ENCODE data around the gene SMIM11. TPM values are rescaled to one million over a fixed set of nuclear protein-coding genes. Genes with fewer than 3 reads are reported as not detected.

SMIM11 gene
- total RNA-seq, 1 donor from 2014 or later: 25.1 TPM

DNA sequence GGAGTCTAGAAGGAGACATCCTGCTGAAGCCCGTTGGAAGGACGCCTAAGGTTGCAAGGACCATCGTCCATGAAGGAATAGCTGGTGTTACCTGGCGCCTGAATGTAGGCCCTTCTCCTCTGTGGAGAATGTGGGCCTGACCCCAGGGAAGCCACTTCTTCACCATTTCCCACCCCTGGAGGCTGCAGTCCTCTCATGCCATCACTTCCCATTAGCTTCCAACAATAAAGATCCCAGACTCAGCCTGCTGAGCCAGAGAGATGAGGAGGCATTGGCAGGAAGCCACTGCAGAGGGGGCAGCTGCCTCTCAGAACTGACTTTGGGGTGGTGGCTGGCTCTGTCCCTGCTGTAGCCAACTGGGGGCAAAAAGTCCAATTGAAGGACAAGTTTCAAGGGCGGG is 32.8 kb upstream of the SMIM11 start:
- Histone ChIP-seq H3K4me1 (peaks cover 36% of the 10 kb centered on the region), H3K27me3 (ENCODE audit: low read depth) (no peaks in the 10 kb centered on the region), H3K9me3 (replicated peaks) (no peaks in the 10 kb centered on the region), H3K36me3 (no peaks in the 10 kb centered on the region), H3K4me3 (no peak overlapping the region), H3K27ac (replicated peaks) (no peak overlapping the region)
- intact Hi-C loops (cut with micrococcal nuclease): no loop called here
- DNase-seq: no peak
- TF ChIP-seq, protein P1, sequence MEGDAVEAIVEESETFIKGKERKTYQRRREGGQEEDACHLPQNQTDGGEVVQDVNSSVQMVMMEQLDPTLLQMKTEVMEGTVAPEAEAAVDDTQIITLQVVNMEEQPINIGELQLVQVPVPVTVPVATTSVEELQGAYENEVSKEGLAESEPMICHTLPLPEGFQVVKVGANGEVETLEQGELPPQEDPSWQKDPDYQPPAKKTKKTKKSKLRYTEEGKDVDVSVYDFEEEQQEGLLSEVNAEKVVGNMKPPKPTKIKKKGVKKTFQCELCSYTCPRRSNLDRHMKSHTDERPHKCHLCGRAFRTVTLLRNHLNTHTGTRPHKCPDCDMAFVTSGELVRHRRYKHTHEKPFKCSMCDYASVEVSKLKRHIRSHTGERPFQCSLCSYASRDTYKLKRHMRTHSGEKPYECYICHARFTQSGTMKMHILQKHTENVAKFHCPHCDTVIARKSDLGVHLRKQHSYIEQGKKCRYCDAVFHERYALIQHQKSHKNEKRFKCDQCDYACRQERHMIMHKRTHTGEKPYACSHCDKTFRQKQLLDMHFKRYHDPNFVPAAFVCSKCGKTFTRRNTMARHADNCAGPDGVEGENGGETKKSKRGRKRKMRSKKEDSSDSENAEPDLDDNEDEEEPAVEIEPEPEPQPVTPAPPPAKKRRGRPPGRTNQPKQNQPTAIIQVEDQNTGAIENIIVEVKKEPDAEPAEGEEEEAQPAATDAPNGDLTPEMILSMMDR (IDR thresholded peaks at IDR 0.05; ENCODE audit: borderline replicate concordance): no peak

DNA sequence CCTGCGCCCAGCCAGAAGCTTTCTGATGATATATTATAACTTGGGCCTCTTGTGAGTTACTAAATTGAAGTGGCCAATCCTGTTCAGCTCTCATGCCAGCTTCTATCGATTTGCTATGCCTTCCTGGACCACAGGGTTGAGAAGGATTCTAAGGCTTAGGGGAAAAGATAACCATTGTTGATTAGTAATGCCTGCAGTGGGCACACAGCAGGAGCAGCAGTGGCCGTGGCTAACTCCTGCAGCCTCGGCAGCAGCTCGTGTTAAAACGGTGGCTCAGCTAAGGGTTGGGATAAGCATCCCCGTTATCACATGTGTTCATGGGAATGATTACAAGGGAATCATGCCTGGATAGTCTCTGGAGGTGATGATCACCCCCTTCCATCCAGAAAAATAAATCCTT is 32.0 kb upstream of the SMIM11 start:
- no peak for DNase-seq
- intact Hi-C loops (cut with micrococcal nuclease): no loop called here
- H3K27ac ChIP-seq (replicated peaks): peak overlapping the region; percentile 62

DNA sequence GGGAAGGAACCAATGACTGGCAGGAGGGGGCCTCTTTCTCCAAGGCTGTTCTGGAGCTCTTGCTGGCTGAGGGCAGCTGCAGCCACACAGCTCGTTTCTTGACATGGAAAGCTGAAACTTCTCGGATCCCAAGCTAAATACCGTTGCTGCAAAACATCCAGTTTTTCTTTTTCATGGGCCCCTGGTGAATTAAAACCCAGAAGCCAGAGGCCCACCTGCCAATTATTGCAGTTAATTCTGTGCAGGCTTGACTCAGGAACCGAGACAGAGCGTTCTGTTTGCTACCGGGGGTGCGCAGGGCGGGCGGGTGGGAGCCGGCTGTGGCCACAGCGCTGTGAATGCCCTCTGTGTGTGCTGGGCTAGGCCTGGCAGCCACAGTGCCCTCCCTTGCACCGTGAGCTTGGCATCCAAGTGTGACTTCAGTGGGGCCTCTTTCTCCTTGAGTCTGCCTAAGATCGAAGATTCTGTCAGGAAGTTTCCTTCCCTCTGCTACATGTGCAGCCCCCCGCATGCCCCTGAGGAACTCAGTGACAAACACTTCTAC is 31.4 kb upstream of the SMIM11 start:
- peak overlapping the region; percentile 62 for H3K27ac ChIP-seq (replicated peaks)
- H3K36me3 ChIP-seq: no peaks in the 10 kb centered on the region
- no peak for DNase-seq
- no peaks in the 10 kb centered on the region for H3K9me3 ChIP-seq (replicated peaks)
- intact Hi-C loops (cut with micrococcal nuclease): no loop called here
- TF ChIP-seq, protein P1 (IDR thresholded peaks at IDR 0.05; ENCODE audit: borderline replicate concordance): no peak
- no peak overlapping the region for H3K4me3 ChIP-seq
- no peaks in the 10 kb centered on the region for H3K27me3 ChIP-seq (ENCODE audit: low read depth)
- H3K4me1 ChIP-seq: peaks cover 33% of the 10 kb centered on the region

More for the DNA sequence above, 32.0 kb upstream of the SMIM11 start:
- TF ChIP-seq, protein P1 (IDR thresholded peaks at IDR 0.05; ENCODE audit: borderline replicate concordance): no peak
- Histone ChIP-seq H3K9me3 (replicated peaks) (no peaks in the 10 kb centered on the region), H3K36me3 (no peaks in the 10 kb centered on the region), H3K4me1 (peaks cover 33% of the 10 kb centered on the region), H3K27me3 (ENCODE audit: low read depth) (no peaks in the 10 kb centered on the region), H3K4me3 (no peak overlapping the region)

DNA sequence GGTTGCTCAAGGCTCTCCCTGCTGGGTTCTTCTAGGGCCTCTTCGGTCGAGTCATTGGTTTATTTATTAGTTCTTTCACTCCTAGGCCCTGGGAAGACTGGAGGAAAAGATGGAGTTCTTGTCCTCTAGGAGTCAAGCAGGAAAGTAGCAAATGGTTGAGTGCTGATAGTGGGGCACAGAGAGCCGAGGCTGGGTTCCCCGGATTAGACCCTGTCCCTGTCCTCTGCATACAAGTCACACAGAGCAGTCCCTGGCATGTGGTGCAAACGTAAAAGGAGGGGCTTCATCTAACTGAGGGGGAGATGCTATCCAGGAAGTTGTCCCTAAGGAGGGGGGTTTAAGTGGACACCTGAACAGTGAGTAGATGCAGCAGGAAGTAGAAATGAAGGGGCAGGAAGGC is 30.7 kb upstream of the SMIM11 start:
- Histone ChIP-seq H3K36me3 (no peaks in the 10 kb centered on the region), H3K27me3 (ENCODE audit: low read depth) (no peaks in the 10 kb centered on the region), H3K4me3 (no peak overlapping the region), H3K27ac (replicated peaks) (peak overlapping the region; percentile 62), H3K9me3 (replicated peaks) (no peaks in the 10 kb centered on the region), H3K4me1 (peaks cover 33% of the 10 kb centered on the region)
- no peak for DNase-seq
- intact Hi-C loops (cut with micrococcal nuclease): no loop called here
- TF ChIP-seq, protein P1 (IDR thresholded peaks at IDR 0.05; ENCODE audit: borderline replicate concordance): no peak

DNA sequence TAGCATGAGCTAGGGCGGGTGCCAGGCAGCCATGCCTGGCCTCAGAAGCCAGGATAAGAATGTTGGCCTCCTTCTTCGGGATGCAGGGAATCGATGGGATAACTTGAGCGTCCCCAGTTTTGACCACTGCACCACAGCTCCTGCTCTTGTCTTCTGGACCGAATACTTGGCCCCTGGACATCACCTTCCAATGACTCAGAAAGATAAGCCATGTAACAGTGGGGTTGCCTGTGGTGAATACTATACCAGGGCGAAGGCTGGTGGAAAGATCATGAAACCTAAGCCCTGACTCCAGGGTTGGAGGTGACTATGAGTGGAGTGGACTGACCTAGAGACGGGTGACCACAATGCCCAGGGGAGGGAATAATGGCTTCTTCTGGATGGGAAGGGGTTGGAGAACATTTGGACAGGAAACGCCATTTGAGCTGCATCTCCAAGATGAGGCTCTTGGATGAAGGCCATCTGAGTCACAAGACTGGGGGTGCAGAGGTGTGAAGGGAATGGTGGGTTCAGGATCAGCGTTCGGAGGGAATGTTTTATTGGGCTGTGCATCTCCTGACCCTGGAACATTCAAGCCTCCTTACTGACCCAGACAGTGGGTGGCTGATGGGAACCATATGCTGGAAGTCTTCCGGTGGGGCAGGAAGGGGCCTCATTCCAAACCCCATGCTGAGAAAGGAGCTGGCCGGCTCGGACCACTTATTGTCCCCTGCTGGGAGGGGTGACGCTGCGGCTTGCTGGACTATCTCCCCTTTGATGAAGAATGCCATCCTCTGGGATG is 30.0 kb upstream of the SMIM11 start:
- no peak overlapping the region for H3K4me3 ChIP-seq
- H3K36me3 ChIP-seq: no peaks in the 10 kb centered on the region
- peak; percentile 27 for DNase-seq
- intact Hi-C loops (cut with micrococcal nuclease): loop anchor here (5.0 kb wide), 1 partner anchor 423 kb away; no protein-coding TSS in a partner anchor
- no peaks in the 10 kb centered on the region for H3K27me3 ChIP-seq (ENCODE audit: low read depth)
- peak overlapping the region; percentile 62 for H3K27ac ChIP-seq (replicated peaks)
- no peaks in the 10 kb centered on the region for H3K9me3 ChIP-seq (replicated peaks)
- peaks cover 33% of the 10 kb centered on the region for H3K4me1 ChIP-seq
- TF ChIP-seq, protein P1 (IDR thresholded peaks at IDR 0.05; ENCODE audit: borderline replicate concordance): no peak

All from left ventricle myocardium inferior (tissue), 1 donor.